H9 (cell line): ENCODE results near the gene COMMD1. TPM values are rescaled to one million over a fixed set of nuclear protein-coding genes. Genes with fewer than 3 reads are reported as not detected.

Source experiments
- DNase-seq: peaks from one replicate; pipeline ENCODE4 v3.0.0-alpha.2; 2017
- H2AFZ ChIP-seq: one replicate; pipeline ENCODE4 v1.6.1; 2013; ENCODE audit warnings: mild to moderate bottlenecking, low read length, control low read depth, moderate library complexity
- H2AK5ac ChIP-seq: 2 replicates; pipeline ENCODE4 v1.6.1; 2013; ENCODE audit warnings: low read length, control low read depth, mixed read lengths; ENCODE audit not compliant: insufficient read length
- H2BK120ac ChIP-seq: one replicate; pipeline ENCODE4 v1.6.1; 2013; ENCODE audit warnings: low read depth, mild to moderate bottlenecking, low read length, control low read depth, inconsistent platforms; ENCODE audit not compliant: poor library complexity, severe bottlenecking
- H2BK12ac ChIP-seq: 2 replicates; pipeline ENCODE4 v1.6.1; 2013; ENCODE audit warnings: low read length, control low read depth, mixed read lengths, low read depth; ENCODE audit not compliant: insufficient read length
- H2BK15ac ChIP-seq: 2 replicates; pipeline ENCODE4 v1.6.1; 2013; ENCODE audit warnings: low read depth, low read length, control low read depth
- H2BK20ac ChIP-seq: one replicate; pipeline ENCODE4 v1.6.1; 2013; ENCODE audit warnings: low read depth, mild to moderate bottlenecking, low read length, control low read depth, inconsistent platforms; ENCODE audit not compliant: poor library complexity, severe bottlenecking
- H2BK5ac ChIP-seq: 2 replicates; pipeline ENCODE4 v1.6.1; 2013; ENCODE audit warnings: low read length, control low read depth, mixed read lengths; ENCODE audit not compliant: insufficient read length
- H3K14ac ChIP-seq: 2 replicates; pipeline ENCODE4 v1.6.1; 2013; ENCODE audit warnings: low read length, control low read depth; ENCODE audit not compliant: insufficient read depth
- H3K18ac ChIP-seq: 2 replicates; pipeline ENCODE4 v1.6.1; 2013; ENCODE audit warnings: low read depth, mild to moderate bottlenecking, mixed read lengths, low read length, control low read depth; ENCODE audit not compliant: insufficient read length
- H3K23ac ChIP-seq: 2 replicates; pipeline ENCODE4 v1.6.1; 2013; ENCODE audit warnings: low read length, control low read depth, mixed read lengths, low read depth; ENCODE audit not compliant: insufficient read length
- H3K23me2 ChIP-seq: 2 replicates; pipeline ENCODE4 v1.6.1; 2013; ENCODE audit warnings: low read depth, mild to moderate bottlenecking, mixed read lengths, low read length, control low read depth; ENCODE audit not compliant: insufficient read length, poor library complexity, severe bottlenecking
- H3K27ac ChIP-seq: 2 replicates; pipeline ENCODE4 v1.5.1; 2013; ENCODE audit warnings: low read length, control low read depth, mixed read lengths, low read depth; ENCODE audit not compliant: insufficient read length
- H3K27me3 ChIP-seq: 2 replicates; pipeline ENCODE4 v1.6.1; 2013; ENCODE audit warnings: low read length, control low read depth, inconsistent platforms; ENCODE audit not compliant: insufficient read depth
- H3K4ac ChIP-seq: 2 replicates; pipeline ENCODE4 v1.6.1; 2013; ENCODE audit warnings: low read depth, mild to moderate bottlenecking, control low read depth, inconsistent platforms, low read length, moderate library complexity
- H3K4me1 ChIP-seq: 2 replicates; pipeline ENCODE4 v1.6.1; 2013; ENCODE audit warnings: low read length, control low read depth, inconsistent platforms; ENCODE audit not compliant: insufficient read depth
- H3K4me2 ChIP-seq: 2 replicates; pipeline ENCODE4 v1.6.1; 2013; ENCODE audit warnings: low read length, control low read depth, mixed read lengths; ENCODE audit not compliant: insufficient read length, insufficient read depth
- H3K56ac ChIP-seq: 2 replicates; pipeline ENCODE4 v1.6.1; 2013; ENCODE audit warnings: low read depth, mild to moderate bottlenecking, mixed read lengths, low read length, control low read depth; ENCODE audit not compliant: insufficient read length
- H3K79me1 ChIP-seq: 2 replicates; pipeline ENCODE4 v1.6.1; 2013; ENCODE audit warnings: low read depth, mild to moderate bottlenecking, moderate library complexity, low read length, control low read depth, inconsistent platforms; ENCODE audit not compliant: insufficient read depth, poor library complexity, severe bottlenecking
- H3K79me2 ChIP-seq: 2 replicates; pipeline ENCODE4 v1.6.1; 2013; ENCODE audit warnings: low read length, control low read depth, inconsistent platforms; ENCODE audit not compliant: insufficient read depth
- H3K9ac ChIP-seq: 2 replicates; pipeline ENCODE4 v1.6.1; 2013; ENCODE audit warnings: low read length, control low read depth, mixed read lengths; ENCODE audit not compliant: insufficient read length; ENCODE audit errors: extremely low read depth
- H3K9me3 ChIP-seq: one replicate; pipeline ENCODE4 v1.6.1; 2013; ENCODE audit warnings: low read depth, low read length, inconsistent platforms; ENCODE audit not compliant: control insufficient read depth
- H3T11ph ChIP-seq: one replicate; pipeline ENCODE4 v1.6.1; 2013; ENCODE audit warnings: mild to moderate bottlenecking, low read length, control low read depth, inconsistent platforms
- H4K20me1 ChIP-seq: one replicate; pipeline ENCODE4 v1.6.1; 2013; ENCODE audit not compliant: control insufficient read depth, insufficient read length, insufficient read depth
- H4K5ac ChIP-seq: 2 replicates; pipeline ENCODE4 v1.6.1; 2013; ENCODE audit warnings: low read depth, mild to moderate bottlenecking, mixed read lengths, low read length, control low read depth; ENCODE audit not compliant: insufficient read length
- H4K8ac ChIP-seq: replicated peaks from 2 replicates; pipeline ENCODE4 v1.6.1; 2013; ENCODE audit warnings: low read length, control low read depth, mixed read lengths, low read depth; ENCODE audit not compliant: insufficient read length
- H4K91ac ChIP-seq: 2 replicates; pipeline ENCODE4 v1.6.1; 2013; ENCODE audit warnings: low read depth, mild to moderate bottlenecking, moderate library complexity, mixed read lengths, low read length, control low read depth; ENCODE audit not compliant: insufficient read length
- H3K27ac Mint-ChIP-seq, 3 experiments: 2 replicates in 2 of 3; 3 replicates in 1 of 3; pipeline ENCODE4 v1.8.0; 2020 to 2021; ENCODE audit warnings: mixed read lengths in 3 of 3, mild to moderate bottlenecking in 1 of 3, moderate library complexity in 1 of 3
- H3K27me3 Mint-ChIP-seq: 2 replicates; pipeline ENCODE4 v1.8.0; 2021; ENCODE audit warnings: low read depth, mild to moderate bottlenecking, moderate library complexity, mixed read lengths
- H3K36me3 Mint-ChIP-seq, 3 experiments: 2 replicates in 2 of 3; 3 replicates in 1 of 3; pipeline ENCODE4 v1.8.0; 2020 to 2021; ENCODE audit warnings: low read depth in 3 of 3, mixed read lengths in 3 of 3; ENCODE audit not compliant: insufficient read depth in 1 of 3
- H3K4me1 Mint-ChIP-seq, 2 experiments: 2 replicates each; pipeline ENCODE4 v1.8.0; 2020; ENCODE audit warnings: mixed read lengths in 2 of 2
- H3K4me3 Mint-ChIP-seq, 2 experiments: 2 replicates in 1 of 2; 3 replicates in 1 of 2; pipeline ENCODE4 v1.8.0; 2020 to 2021; ENCODE audit warnings: mild to moderate bottlenecking in 2 of 2, mixed read lengths in 2 of 2, moderate library complexity in 1 of 2
- H3K9me3 Mint-ChIP-seq, 2 experiments: 2 replicates in 1 of 2; 3 replicates in 1 of 2; pipeline ENCODE4 v1.8.0; 2020; ENCODE audit warnings: mild to moderate bottlenecking in 2 of 2, mixed read lengths in 2 of 2, moderate library complexity in 1 of 2
- CTCF ChIP-seq: fragments of 200-600 bp; sonication (generic); conservative IDR thresholded peaks from 3 replicates; pipeline ENCODE4 v1.8.0; 2021; ENCODE audit warnings: antibody characterized with exemption, mild to moderate bottlenecking
- WGBS: extraction: QIAGEN DNeasy Blood & Tissue Kit; methylation state at CpG from one replicate; pipeline ENCODE4 v1.1.7; 2013; ENCODE audit warnings: missing lambda C conversion rate, low lambda C conversion rate, mixed read lengths; ENCODE audit not compliant: insufficient read length; ENCODE audit errors: extremely low coverage; 5-methylcytosine and 5-hydroxymethylcytosine counted together
- total RNA-seq: library from RNA; stranded (reverse); gene quantifications from 2 replicates; pipeline ENCODE4 v1.2.1, GENCODE V29; 2021

The COMMD1 gene
- total RNA-seq, 1 experiment from 2014 or later, result 31.5 TPM

GRCh38 chr2:61984682-61985081, 79.2 kb downstream of the COMMD1 start:
- no peak overlapping the region for H3K4me3 Mint-ChIP-seq
- H3K4me1 Mint-ChIP-seq, result peaks cover 8 to 10% of the 10 kb centered on the region in 2 experiments
- no CpG with 5 or more reads among the region's 1 CpG for WGBS
- Histone ChIP-seq H3K18ac (no peak overlapping the region), H3K4me2 (no peak overlapping the region), H4K20me1 (no peaks in the 10 kb centered on the region), H3K4ac (no peak overlapping the region), H4K5ac (no peak overlapping the region), H3K23ac (no peak overlapping the region), H3K79me2 (no peaks in the 10 kb centered on the region), H2BK5ac (no peak overlapping the region), H2AK5ac (no peak overlapping the region), H2BK15ac (no peak overlapping the region), H2BK120ac (no peak overlapping the region), H2BK12ac (no peak overlapping the region), H2BK20ac (no peak overlapping the region), H3K79me1 (no peaks in the 10 kb centered on the region), H3K14ac (no peak overlapping the region), H4K91ac (no peak overlapping the region), H4K8ac (no peak overlapping the region), H3K56ac (no peak overlapping the region), H3T11ph (no peak overlapping the region), H3K27ac (no peak overlapping the region), H3K9me3 (no peaks in the 10 kb centered on the region), H2AFZ (no peak overlapping the region), H3K9ac (no peak overlapping the region), H3K27me3 (no peaks in the 10 kb centered on the region), H3K23me2 (no peaks in the 10 kb centered on the region), H3K4me1 (no peaks in the 10 kb centered on the region)
- H3K27ac Mint-ChIP-seq, result no peak overlapping the region
- TF ChIP-seq CTCF, result no peak
- no peak for DNase-seq
- peaks cover 0 to 21% (median 8%) of the 10 kb centered on the region in 3 experiments; a peak in 4 of 7 replicates for H3K36me3 Mint-ChIP-seq
- H3K9me3 Mint-ChIP-seq, result peaks cover 7 to 8% of the 10 kb centered on the region in 2 experiments
- H3K27me3 Mint-ChIP-seq, result no peaks in the 10 kb centered on the region
